ENCODE measurements around the gene ST6GALNAC4. TPM values are rescaled to one million over a fixed set of nuclear protein-coding genes. Genes with fewer than 3 reads are reported as not detected.

ST6GALNAC4 gene
- 12.2 and 12.6 TPM in 2 replicates for total RNA-seq (2014; rRNA removed; shearing (Covaris generic))

GRCh38 chr9:127916720-127917581 is at the start of gene ST6GALNAC4:
TSS of gene ST6GALNAC4 (minus strand) at chr9:127917041. CDS start at chr9:127916419, 622 bp downstream.
- DNase-seq (ENCODE audit: low read depth): peak; percentile 80

GRCh38 chr9:127965953-127966352 is 49.1 kb upstream of the ST6GALNAC4 start:
- DNase-seq (ENCODE audit: low read depth): no peak

GRCh38 chr9:127963359-127964064 is 46.7 kb upstream of the ST6GALNAC4 start:
- no peak for DNase-seq (ENCODE audit: low read depth)

- no peak for DNase-seq (ENCODE audit: low read depth)
Observed at GRCh38 chr9:127963041-127963358, 46.2 kb upstream of the ST6GALNAC4 start.

- no peak for DNase-seq (ENCODE audit: low read depth)
Observed at GRCh38 chr9:127962278-127962677, 45.4 kb upstream of the ST6GALNAC4 start.

GRCh38 chr9:127961613-127962155 is 44.8 kb upstream of the ST6GALNAC4 start:
- no peak for DNase-seq (ENCODE audit: low read depth)

GRCh38 chr9:127961155-127961490 is 44.3 kb upstream of the ST6GALNAC4 start:
- no peak for DNase-seq (ENCODE audit: low read depth)

- no peak for DNase-seq (ENCODE audit: low read depth)
Observed at GRCh38 chr9:127960410-127961154, 43.7 kb upstream of the ST6GALNAC4 start.

GRCh38 chr9:127959841-127960409 is 43.1 kb upstream of the ST6GALNAC4 start:
- DNase-seq (ENCODE audit: low read depth): no peak

- DNase-seq (ENCODE audit: low read depth): no peak
Observed at GRCh38 chr9:127959398-127959797, 42.6 kb upstream of the ST6GALNAC4 start.

GRCh38 chr9:127958728-127959127 is 41.9 kb upstream of the ST6GALNAC4 start:
- no peak for DNase-seq (ENCODE audit: low read depth)

- DNase-seq (ENCODE audit: low read depth): peak; percentile 89
Observed at GRCh38 chr9:127955294-127956015, 38.6 kb upstream of the ST6GALNAC4 start.

GRCh38 chr9:127954831-127955293 is 38.0 kb upstream of the ST6GALNAC4 start:
- no peak for DNase-seq (ENCODE audit: low read depth)

GRCh38 chr9:127953768-127954505 is 37.1 kb upstream of the ST6GALNAC4 start:
- no peak for DNase-seq (ENCODE audit: low read depth)

- DNase-seq (ENCODE audit: low read depth): no peak
Observed at GRCh38 chr9:127953154-127953553, 36.3 kb upstream of the ST6GALNAC4 start.

- DNase-seq (ENCODE audit: low read depth): no peak
Observed at GRCh38 chr9:127950513-127951289, 33.9 kb upstream of the ST6GALNAC4 start.

GRCh38 chr9:127949827-127950512 is 33.1 kb upstream of the ST6GALNAC4 start:
- no peak for DNase-seq (ENCODE audit: low read depth)

GRCh38 chr9:127947841-127948710 is 31.2 kb upstream of the ST6GALNAC4 start:
- no peak for DNase-seq (ENCODE audit: low read depth)
